Subcutaneous abdominal adipose tissue (tissue), 5 donors: ENCODE data around the gene PKHD1.

Source experiments
- H3K27ac ChIP-seq: one replicate; pipeline ENCODE4 v1.7.0; 2013; ENCODE audit warnings: low read depth, mild to moderate bottlenecking, inconsistent platforms, low read length, moderate library complexity
- H3K27me3 ChIP-seq, 5 donors: one replicate each; pipeline ENCODE4 v1.7.0; 2013; ENCODE audit warnings: low read length in 5 of 5, inconsistent platforms in 1 of 5; ENCODE audit not compliant: control insufficient read depth in 5 of 5, insufficient read depth in 4 of 5
- H3K36me3 ChIP-seq, 5 donors: one replicate each; pipeline ENCODE4 v1.7.0; 2013; ENCODE audit warnings: low read length in 5 of 5; ENCODE audit not compliant: control insufficient read depth in 5 of 5, insufficient read depth in 5 of 5
- H3K4me1 ChIP-seq, 5 donors: one replicate each; pipeline ENCODE4 v1.7.0; 2013; ENCODE audit warnings: low read length in 5 of 5, mild to moderate bottlenecking in 3 of 5, moderate library complexity in 1 of 5; ENCODE audit not compliant: control insufficient read depth in 5 of 5, insufficient read depth in 5 of 5
- H3K4me3 ChIP-seq, 5 donors: one replicate each; pipeline ENCODE4 v1.7.0; 2013; ENCODE audit warnings: low read length in 5 of 5, low read depth in 1 of 5
- H3K9ac ChIP-seq, 5 donors: one replicate each; pipeline ENCODE4 v1.7.0; 2013; ENCODE audit warnings: low read length in 5 of 5, mild to moderate bottlenecking in 4 of 5, moderate library complexity in 3 of 5
- H3K9me3 ChIP-seq, 5 donors: one replicate each; pipeline ENCODE4 v1.7.0; 2013; ENCODE audit warnings: low read length in 5 of 5; ENCODE audit not compliant: control insufficient read depth in 5 of 5
- donor health status: healthy.
- donor health status: healthy.
- donor health status: healthy.
- donor health status: healthy.
- donor health status: healthy.

PKHD1 gene

GRCh38 chr6:51743999-51744398, 343.4 kb downstream of the PKHD1 start:
- no peaks in the 10 kb centered on the region for H3K4me1 ChIP-seq
- H3K9ac ChIP-seq, result no peak overlapping the region
- H3K36me3 ChIP-seq, result no peaks in the 10 kb centered on the region
- H3K9me3 ChIP-seq, result no peaks in the 10 kb centered on the region
- no peak overlapping the region for H3K27ac ChIP-seq
- no peak overlapping the region for H3K4me3 ChIP-seq
- H3K27me3 ChIP-seq, result no peaks in the 10 kb centered on the region

GRCh38 chr6:51740658-51741057, 346.8 kb downstream of the PKHD1 start:
- H3K9ac ChIP-seq, result no peak overlapping the region
- no peaks in the 10 kb centered on the region for H3K36me3 ChIP-seq
- no peaks in the 10 kb centered on the region for H3K27me3 ChIP-seq
- H3K9me3 ChIP-seq, result no peaks in the 10 kb centered on the region
- H3K4me3 ChIP-seq, result no peak overlapping the region
- H3K27ac ChIP-seq, result no peak overlapping the region
- H3K4me1 ChIP-seq, result no peaks in the 10 kb centered on the region

DNA sequence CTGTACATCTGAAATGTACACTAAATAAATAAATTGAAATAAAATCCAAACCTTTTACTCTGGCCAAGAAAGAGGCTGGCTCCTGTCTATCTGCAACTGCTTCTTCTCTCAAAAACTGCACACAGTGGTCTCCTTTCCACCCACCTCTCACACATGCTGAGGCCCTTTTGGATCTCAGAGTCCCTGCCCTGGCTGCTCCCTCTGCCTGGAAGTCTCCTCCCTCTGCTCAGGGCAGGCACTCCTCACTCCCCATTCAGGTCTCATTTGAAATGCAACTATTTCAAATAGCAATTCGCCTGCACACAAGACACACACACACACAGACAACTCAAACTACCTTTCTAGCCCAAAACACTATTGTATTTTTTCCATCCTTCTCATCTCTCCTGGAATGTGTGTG, 348.8 kb downstream of the PKHD1 start:
- Histone ChIP-seq H3K27ac (no peak overlapping the region), H3K4me3 (no peak overlapping the region), H3K9ac (no peak overlapping the region), H3K36me3 (no peaks in the 10 kb centered on the region), H3K27me3 (no peaks in the 10 kb centered on the region), H3K4me1 (no peaks in the 10 kb centered on the region), H3K9me3 (no peaks in the 10 kb centered on the region)

GRCh38 chr6:51737580-51738360, 349.6 kb downstream of the PKHD1 start:
- Histone ChIP-seq H3K27me3 (no peaks in the 10 kb centered on the region), H3K9me3 (no peaks in the 10 kb centered on the region), H3K4me3 (no peak overlapping the region), H3K36me3 (no peaks in the 10 kb centered on the region), H3K9ac (no peak overlapping the region), H3K4me1 (no peaks in the 10 kb centered on the region), H3K27ac (no peak overlapping the region)

DNA sequence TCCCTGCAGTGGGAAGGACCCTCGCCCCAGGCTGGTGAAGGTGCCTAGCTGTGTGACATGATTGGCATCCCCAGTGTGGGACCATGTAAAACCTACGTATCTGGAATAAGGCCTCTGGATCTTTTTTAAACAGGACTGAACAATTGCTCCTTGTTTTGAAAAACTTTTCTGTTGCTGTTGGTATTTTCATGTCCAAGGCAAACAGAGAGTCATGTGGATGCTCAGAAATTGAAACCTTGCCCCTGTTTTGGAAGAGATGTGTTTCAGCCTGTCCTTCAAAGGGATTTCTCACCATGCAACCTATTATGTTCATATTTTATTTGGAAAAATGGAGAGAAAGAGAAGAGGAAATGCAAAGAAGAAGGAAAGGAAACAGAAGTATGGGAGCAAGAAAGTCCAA, 362.3 kb downstream of the PKHD1 start:
- H3K27ac ChIP-seq, result no peak overlapping the region

DNA sequence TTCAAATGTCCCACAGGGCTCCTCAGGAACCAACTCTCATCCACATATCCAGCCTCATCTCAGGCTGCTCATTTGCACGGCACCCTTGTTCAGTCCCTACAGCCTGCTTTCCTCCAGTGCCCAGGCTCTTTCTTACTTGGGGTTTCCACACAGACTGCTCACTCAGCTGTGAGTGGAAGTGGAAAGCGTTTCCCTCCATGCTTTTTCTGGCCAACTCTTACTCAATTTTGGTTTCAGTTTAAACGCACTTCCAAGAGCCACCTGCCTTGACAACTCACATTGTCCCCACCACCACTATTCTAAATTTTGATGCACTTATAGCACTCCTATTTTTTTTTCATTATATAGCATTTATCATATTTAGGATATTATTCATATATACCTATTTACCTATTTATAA, 367.1 kb downstream of the PKHD1 start:
- Histone ChIP-seq H3K9ac (no peak overlapping the region), H3K27ac (no peak overlapping the region), H3K27me3 (no peaks in the 10 kb centered on the region), H3K4me3 (no peak overlapping the region), H3K9me3 (no peaks in the 10 kb centered on the region), H3K4me1 (peaks cover 0 to 22% (median 9%) of the 10 kb centered on the region in 5 donors), H3K36me3 (no peaks in the 10 kb centered on the region)

More for the DNA sequence above, 362.3 kb downstream of the PKHD1 start:
- Histone ChIP-seq H3K9ac (no peak overlapping the region), H3K4me1 (peaks cover 0 to 3% (median 2%) of the 10 kb centered on the region in 5 donors), H3K4me3 (no peak overlapping the region), H3K9me3 (no peaks in the 10 kb centered on the region), H3K36me3 (no peaks in the 10 kb centered on the region), H3K27me3 (no peaks in the 10 kb centered on the region)

- Histone ChIP-seq H3K9me3 (no peaks in the 10 kb centered on the region), H3K4me3 (no peak overlapping the region), H3K27ac (no peak overlapping the region), H3K36me3 (no peaks in the 10 kb centered on the region), H3K27me3 (no peaks in the 10 kb centered on the region), H3K4me1 (peaks cover 0 to 22% (median 9%) of the 10 kb centered on the region in 5 donors), H3K9ac (no peak overlapping the region)
Measured at GRCh38 chr6:51719297-51719696, 368.1 kb downstream of the PKHD1 start.

GRCh38 chr6:51718533-51718932, 368.9 kb downstream of the PKHD1 start:
- no peaks in the 10 kb centered on the region for H3K36me3 ChIP-seq
- H3K4me1 ChIP-seq, result peaks cover 0 to 22% (median 9%) of the 10 kb centered on the region in 5 donors
- no peaks in the 10 kb centered on the region for H3K9me3 ChIP-seq
- no peak overlapping the region for H3K4me3 ChIP-seq
- no peaks in the 10 kb centered on the region for H3K27me3 ChIP-seq
- no peak overlapping the region for H3K27ac ChIP-seq
- H3K9ac ChIP-seq, result no peak overlapping the region

GRCh38 chr6:51717477-51717876, 369.9 kb downstream of the PKHD1 start:
- Histone ChIP-seq H3K9ac (no peak overlapping the region), H3K27me3 (no peaks in the 10 kb centered on the region), H3K27ac (no peak overlapping the region), H3K9me3 (no peaks in the 10 kb centered on the region), H3K4me1 (peaks cover 0 to 22% (median 9%) of the 10 kb centered on the region in 5 donors), H3K4me3 (no peak overlapping the region), H3K36me3 (no peaks in the 10 kb centered on the region)

- Histone ChIP-seq H3K4me1 (peaks cover 0 to 4% (median 0%) of the 10 kb centered on the region in 5 donors), H3K4me3 (no peak overlapping the region), H3K36me3 (no peaks in the 10 kb centered on the region), H3K27me3 (no peaks in the 10 kb centered on the region), H3K9ac (no peak overlapping the region), H3K27ac (no peak overlapping the region), H3K9me3 (no peaks in the 10 kb centered on the region)
Measured at GRCh38 chr6:51711876-51712275, 375.5 kb downstream of the PKHD1 start.
